KBM-7 (cell line): Measurements from ENCODE around the gene TNFRSF21.

ENCODE experiments used
- DNase-seq: peaks from one replicate; pipeline ENCODE4 v3.0.0-alpha.2; 2015
- in situ Hi-C: fragments of 300-500 bp; cut with MboI; formaldehyde crosslinking; loops from 2 replicates; pipeline ENCODE4 v1.14.3; 2020; ENCODE audit warnings: low sequenced_read_pairs, low pct_unique_long_range_greater_than_20kb, mixed read lengths

The TNFRSF21 gene

DNA sequence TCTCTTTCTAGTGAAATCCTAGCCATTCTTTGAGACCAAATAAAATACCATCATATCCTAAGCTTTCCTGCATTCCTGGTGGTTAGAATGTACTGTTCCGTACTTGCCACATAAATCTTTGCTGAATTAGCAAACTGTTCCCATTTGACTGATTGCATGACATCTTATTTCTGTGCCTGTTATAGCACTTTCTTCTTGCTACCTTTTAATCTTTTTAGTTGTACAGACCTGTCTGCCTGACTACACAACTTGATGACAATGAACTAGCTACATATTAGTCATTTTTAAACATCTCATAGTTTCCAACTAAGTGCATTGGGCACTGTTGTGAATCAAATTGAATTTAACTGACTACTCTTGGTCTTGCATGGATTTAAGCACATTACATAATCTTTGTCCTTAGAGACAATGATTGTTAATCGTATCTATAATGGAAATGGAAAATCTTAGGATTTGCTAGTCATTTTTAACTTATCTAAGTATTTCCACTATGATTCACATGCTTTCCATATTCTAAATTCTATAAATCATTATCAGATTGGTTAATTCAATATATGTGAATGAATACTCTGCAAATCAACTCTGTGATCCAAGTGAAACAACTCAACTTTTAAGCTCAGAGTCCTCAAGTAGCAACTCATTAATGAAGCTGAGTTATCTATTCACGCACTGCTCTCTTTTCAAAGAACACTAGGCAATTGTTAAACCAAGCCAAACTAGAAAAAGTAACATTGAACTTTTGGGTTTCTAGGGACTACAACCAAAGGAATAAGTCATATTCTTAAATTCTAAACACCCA lies 109.0 kb downstream of the TNFRSF21 start:
- in situ Hi-C loops: no loop called here
- no peak for DNase-seq

DNA sequence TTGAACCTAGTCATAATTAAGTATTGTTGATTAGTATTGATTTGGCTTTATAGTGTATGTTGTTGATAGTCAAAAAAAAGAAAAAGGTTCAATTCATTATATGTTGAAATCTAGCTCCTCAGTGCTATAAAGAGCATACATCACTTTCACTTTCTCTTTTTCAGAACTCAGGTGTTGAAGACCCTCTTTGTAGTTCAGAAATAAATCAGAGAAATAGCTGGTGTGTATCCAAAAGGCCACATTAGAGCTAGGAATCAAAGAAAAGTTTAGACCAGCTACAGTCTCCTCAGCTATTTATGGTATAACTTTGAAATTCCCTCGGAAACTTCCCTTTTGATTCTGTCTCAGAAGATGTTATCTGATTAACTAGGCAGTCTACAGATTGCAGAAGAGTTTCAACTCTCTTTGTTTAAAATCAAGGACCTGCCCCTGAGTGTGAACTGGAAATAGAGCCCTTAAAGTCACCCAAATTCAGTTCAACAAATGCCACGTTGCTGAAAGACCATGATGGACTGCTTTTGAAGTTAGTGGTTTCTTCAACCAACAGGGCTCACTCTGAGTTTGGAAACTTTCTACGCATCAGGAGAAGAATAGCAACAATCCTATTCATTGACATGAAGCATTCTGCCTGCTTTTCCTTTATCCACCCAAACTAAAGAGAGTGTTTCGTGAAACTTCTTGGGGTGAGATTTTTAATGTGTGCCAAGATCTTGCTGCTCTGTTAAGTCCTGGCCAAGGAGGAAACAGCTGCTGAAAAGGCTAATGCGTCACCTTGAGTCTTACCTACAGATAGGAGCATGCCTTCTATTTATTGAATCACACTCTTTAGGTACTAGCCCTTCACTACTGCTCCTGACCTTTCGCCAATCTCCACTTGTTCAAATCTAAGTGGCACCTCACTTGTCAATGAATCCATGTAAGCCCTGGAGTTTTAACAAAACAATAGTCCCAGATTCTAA lies 111.7 kb downstream of the TNFRSF21 start:
- peak; percentile 7 for DNase-seq
- in situ Hi-C loops: no loop called here

DNA sequence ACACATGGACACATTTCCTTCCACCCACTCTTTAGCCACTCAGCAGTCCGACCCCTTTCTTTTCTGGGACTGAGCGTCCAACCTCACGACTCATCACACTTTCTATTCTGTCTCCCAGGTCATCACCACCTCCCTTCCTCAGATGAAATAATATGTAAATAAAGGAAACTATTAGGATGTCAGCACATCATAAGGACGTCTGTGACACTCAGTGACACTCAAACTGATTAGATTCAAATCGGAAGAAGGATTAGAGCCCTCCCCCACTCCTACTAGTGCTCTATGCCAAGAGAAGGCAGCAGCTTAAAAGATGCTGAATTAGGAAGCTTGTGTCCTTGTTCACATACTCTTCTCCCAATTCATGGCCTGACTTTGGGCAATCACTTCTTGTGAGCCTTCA lies 113.6 kb downstream of the TNFRSF21 start:
- DNase-seq: no peak
- in situ Hi-C loops: no loop called here

DNA sequence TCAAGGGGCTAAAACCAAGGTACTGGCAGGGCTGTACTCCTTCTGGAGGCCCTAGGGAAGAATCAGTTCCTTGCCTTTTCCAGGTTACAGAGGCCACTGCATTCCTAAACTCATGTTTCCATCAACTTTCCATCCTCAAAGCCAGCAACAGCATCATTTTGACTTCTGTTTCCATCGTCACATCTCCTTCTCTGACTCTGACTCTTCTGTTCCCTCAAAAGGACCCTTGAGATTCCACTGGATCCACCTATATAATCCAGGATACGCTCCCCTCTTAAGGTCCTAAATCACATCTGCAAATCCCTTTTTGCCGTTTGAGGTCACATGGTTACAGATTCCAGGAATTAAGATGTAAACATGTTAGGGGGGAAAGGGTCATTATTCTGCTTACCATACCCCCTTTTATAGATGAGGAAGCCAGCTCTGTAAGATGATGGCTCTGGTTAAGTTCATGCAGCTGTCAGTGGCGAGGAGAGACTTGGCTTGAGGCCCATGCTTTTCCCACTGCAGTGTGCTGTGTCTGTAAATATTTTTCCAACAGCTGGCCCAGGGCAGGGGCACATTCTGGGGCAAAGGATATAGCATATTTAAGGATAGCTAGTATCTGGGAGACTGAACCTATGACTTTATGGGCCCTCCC lies 114.6 kb downstream of the TNFRSF21 start:
- no peak for DNase-seq
- in situ Hi-C loops: no loop called here

DNA sequence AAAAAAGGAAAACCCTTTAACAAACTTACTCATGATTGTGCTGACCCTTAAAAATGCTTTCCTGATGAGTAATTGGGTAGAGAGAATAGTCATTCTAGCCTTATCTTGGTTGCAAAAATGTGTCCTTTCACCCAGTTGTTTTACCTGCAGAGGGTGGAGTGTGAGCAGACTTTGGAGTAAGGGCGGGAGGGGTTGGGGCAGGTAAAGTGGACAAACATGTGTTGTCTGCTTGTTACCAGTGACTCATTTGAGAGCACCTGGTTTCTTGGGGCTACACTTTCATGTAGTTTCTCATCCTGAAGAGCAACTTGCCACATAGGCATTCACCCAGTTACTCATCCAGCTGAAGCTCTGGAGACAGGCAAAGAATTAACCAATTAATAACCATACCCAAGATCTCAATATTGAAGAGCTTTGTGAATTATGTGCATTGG lies 121.1 kb downstream of the TNFRSF21 start:
- in situ Hi-C loops: no loop called here
- DNase-seq: no peak

DNA sequence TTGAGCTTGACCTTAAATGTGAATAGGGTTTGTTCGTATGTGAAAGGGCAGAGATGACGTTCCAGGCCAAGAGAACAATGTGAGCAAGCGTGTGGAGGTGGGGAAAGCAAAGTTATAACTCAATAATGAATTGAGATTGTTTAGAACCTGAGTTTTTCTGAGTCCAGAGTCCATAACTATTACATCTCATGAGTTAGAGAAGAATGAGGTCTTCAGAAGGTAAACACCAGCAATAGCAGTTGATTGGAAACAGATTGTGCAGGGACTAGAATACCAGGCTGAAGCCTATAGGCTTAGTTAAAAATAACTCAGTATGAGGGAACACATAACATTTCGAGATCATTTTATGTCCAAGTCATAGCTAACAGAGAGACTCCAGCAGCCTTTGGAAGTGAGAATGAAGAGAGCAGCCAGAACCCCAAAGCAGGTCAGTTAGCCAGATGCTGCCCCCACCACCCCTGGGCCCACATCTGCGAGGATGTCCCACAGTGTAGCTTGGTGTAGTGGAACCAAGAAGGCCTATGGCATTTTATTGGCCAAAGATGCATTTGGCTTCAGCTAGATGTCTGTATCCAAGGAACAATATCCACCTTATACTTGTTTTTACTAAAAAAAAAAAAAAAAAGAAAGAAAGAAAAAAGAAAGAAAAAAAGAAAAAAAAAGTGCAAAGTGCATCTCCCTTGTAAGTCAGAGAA lies 121.7 kb downstream of the TNFRSF21 start:
- DNase-seq: no peak
- in situ Hi-C loops: no loop called here

DNA sequence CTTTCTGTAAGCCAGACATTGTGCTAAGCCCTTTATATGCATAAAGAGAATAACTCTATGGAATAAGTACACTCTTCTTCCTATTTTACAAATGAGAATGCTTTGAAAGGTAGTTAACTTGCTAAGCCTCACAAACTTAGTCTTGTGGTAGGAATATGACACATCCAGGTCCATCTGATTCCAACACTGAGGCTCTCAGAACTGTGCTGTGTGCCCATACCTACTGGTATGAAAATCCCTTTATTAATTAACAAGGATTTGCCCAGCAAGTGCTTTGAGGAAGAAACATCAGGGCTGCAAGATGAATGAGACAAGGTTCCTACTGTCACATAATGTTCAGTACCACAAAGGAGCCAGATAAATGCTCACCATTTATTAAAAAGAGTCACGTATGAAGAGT lies 122.6 kb downstream of the TNFRSF21 start:
- no peak for DNase-seq
- in situ Hi-C loops: no loop called here

DNA sequence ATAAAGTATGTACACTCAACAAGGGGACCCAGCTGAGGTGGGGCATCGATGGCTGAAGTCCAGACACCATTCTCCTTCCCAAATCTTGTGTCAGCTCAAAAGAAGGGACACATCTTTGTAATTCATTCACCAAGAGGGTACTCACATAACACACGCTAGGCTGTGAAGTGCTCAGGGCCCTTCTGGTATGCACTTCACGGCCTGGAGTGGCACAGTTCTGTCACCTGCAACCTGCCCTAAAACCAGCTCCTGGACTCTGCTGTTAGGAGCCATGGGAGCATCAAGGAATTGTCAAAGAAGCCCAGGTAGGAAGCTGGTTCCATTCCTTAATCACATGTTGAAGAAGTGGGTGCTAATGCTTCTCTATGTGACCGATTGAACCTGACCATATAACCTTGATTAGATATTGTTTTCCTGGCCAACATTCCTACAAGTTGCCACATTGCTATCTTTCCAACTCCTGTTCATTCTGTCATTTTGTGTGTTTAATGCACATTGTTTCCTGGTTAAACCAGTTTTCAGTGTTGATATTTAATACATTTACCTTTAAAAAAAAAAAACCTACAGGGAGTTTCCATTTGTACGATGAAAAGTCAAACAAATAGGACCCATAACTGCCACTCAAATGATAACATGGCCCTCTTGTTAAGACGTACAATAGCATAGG lies 127.3 kb downstream of the TNFRSF21 start:
- in situ Hi-C loops: no loop called here
- no peak for DNase-seq

DNA sequence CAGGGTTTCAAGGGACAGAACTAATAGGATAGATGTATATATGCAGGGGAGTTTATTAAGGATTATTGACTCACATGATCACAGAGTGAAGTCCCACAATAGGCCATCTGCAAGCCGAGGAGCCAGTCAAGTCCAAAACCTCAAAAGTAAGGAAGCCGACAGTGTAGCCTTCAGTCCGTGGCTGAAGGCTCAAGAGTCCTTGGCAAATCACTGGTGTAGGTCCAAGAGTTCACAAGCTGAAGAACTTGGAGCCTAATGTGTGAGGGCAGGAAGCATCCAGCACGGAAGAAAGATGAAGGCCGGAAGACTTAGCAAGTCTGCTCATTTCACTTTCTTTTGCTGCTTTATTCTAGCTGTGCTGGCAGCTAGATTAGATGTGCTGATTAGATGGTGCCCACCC lies 128.0 kb downstream of the TNFRSF21 start:
- in situ Hi-C loops: no loop called here
- no peak for DNase-seq
